PC-3 (cell line): ENCODE measurements around the gene WDR75. TPM values are rescaled to one million over a fixed set of nuclear protein-coding genes. Genes with fewer than 3 reads are reported as not detected.

Experiments
- ATAC-seq: fragments of 200-7000 bp; cut with Tn5 transposase; 2 replicates; pipeline ENCODE4 v1.9.1; 2020; ENCODE audit warnings: mild to moderate bottlenecking, moderate library complexity
- BruUV-seq: library from RNA; stranded (reverse); fragments of 400-500 nt; replicated peaks from 2 replicates; lab custom pipeline; 2021; lab: Mats Ljungman, UMichigan
- CTCF ChIA-PET: fragments of 300-600 bp; sonication (Branson Sonifier 250); formaldehyde crosslinking; loops from one replicate; lab custom pipeline; 2022; ENCODE audit warnings: antibody characterized with exemption; lab: Charles Lee
- POLR2A ChIA-PET: fragments of 300-600 bp; sonication (Branson Sonifier 250); formaldehyde crosslinking; loops from one replicate; lab custom pipeline; 2022; ENCODE audit warnings: antibody characterized with exemption; ENCODE audit not compliant: unreplicated experiment; lab: Charles Lee
- DNase-seq: peaks from one replicate; pipeline ENCODE4 v3.0.0-alpha.2; 2015
- H2AFZ ChIP-seq: fragments of 300-600 bp; sonication (generic); 2 replicates; pipeline ENCODE4 v1.6.0; 2016; ENCODE audit warnings: antibody characterized with exemption, low read length
- H3F3A ChIP-seq: fragments of 300-600 bp; sonication (generic); one replicate; pipeline ENCODE4 v1.6.0; 2017; ENCODE audit warnings: antibody characterized with exemption, low read length, control low read depth, mild to moderate bottlenecking; ENCODE audit not compliant: unreplicated experiment
- H3K27ac ChIP-seq: fragments of 300-600 bp; sonication (generic); 2 replicates; pipeline ENCODE4 v1.5.1; 2016; ENCODE audit warnings: mild to moderate bottlenecking, low read length
- H3K27me3 ChIP-seq: fragments of 300-600 bp; sonication (generic); 2 replicates; pipeline ENCODE4 v1.6.1; 2016; ENCODE audit warnings: low read length, mixed read lengths
- H3K36me3 ChIP-seq: fragments of 300-600 bp; sonication (generic); 2 replicates; pipeline ENCODE4 v1.6.1; 2016; ENCODE audit warnings: low read depth, mixed run types, low read length, mixed read lengths
- H3K4me1 ChIP-seq: fragments of 300-600 bp; sonication (generic); 2 replicates; pipeline ENCODE4 v1.5.1; 2016; ENCODE audit warnings: low read length; ENCODE audit not compliant: insufficient read depth
- H3K4me2 ChIP-seq: fragments of 300-600 bp; sonication (generic); 2 replicates; pipeline ENCODE4 v1.6.0; 2016; ENCODE audit warnings: low read length
- H3K4me3 ChIP-seq: fragments of 300-600 bp; sonication (generic); 2 replicates; pipeline ENCODE4 v1.5.1; 2016; ENCODE audit warnings: mild to moderate bottlenecking, low read length, mixed read lengths
- H3K79me2 ChIP-seq: fragments of 300-600 bp; sonication (generic); 2 replicates; pipeline ENCODE4 v1.6.1; 2017; ENCODE audit warnings: low read length, mixed read lengths
- H3K9ac ChIP-seq: fragments of 300-600 bp; sonication (generic); 2 replicates; pipeline ENCODE4 v1.6.0; 2016; ENCODE audit warnings: mild to moderate bottlenecking, low read length
- H3K9me2 ChIP-seq: fragments of 300-600 bp; sonication (generic); replicated peaks from 2 replicates; pipeline ENCODE4 v1.6.1; 2016; ENCODE audit warnings: mixed run types, low read length, mixed read lengths
- H3K9me3 ChIP-seq: fragments of 300-600 bp; sonication (generic); 2 replicates; pipeline ENCODE4 v1.6.1; 2016; ENCODE audit warnings: low read length, mixed read lengths
- H4K20me1 ChIP-seq: fragments of 300-600 bp; sonication (generic); 2 replicates; pipeline ENCODE4 v1.6.1; 2016; ENCODE audit warnings: low read length, mixed read lengths
- CTCF ChIP-seq: fragments of 300-600 bp; sonication (generic); conservative IDR thresholded peaks from 2 replicates; pipeline ENCODE4 v1.5.1; 2017; ENCODE audit warnings: antibody characterized with exemption, low read depth, mild to moderate bottlenecking, low read length
- EZH2 ChIP-seq: fragments of 300-600 bp; sonication (generic); IDR thresholded peaks from one replicate; pipeline ENCODE4 v1.6.1; 2017; ENCODE audit warnings: antibody characterized with exemption, mild to moderate bottlenecking, low read length; ENCODE audit not compliant: unreplicated experiment
- EZH2phosphoT487 ChIP-seq: fragments of 300-600 bp; sonication (generic); IDR thresholded peaks from 2 replicates; pipeline ENCODE4 v1.6.1; 2018; ENCODE audit warnings: mild to moderate bottlenecking, antibody characterized with exemption, low read length, borderline replicate concordance
- intact Hi-C: fragments of 100-400 bp; cut with micrococcal nuclease; formaldehyde crosslinking; loops from 2 replicates; pipeline ENCODE4 v1.9.0; 2023
- total RNA-seq: library from RNA; depleted of rRNA; stranded (reverse); fragments of >200 nt; gene quantifications from 2 replicates; pipeline ENCODE4 v1.2.3, GENCODE V29; 2014

The WDR75 gene
- total RNA-seq, 1 experiment from 2014 or later, result 62.5 TPM

- Histone ChIP-seq H3K4me2 (no peak overlapping the region), H3K9ac (no peak overlapping the region), H3K9me3 (no peaks in the 10 kb centered on the region), H3K4me3 (no peak overlapping the region), H3K27ac (no peak overlapping the region), H3K36me3 (no peaks in the 10 kb centered on the region), H3K4me1 (peaks cover 1% of the 10 kb centered on the region), H3K27me3 (no peaks in the 10 kb centered on the region), H3K79me2 (no peaks in the 10 kb centered on the region), H3K9me2 (no peaks in the 10 kb centered on the region), H4K20me1 (no peaks in the 10 kb centered on the region), H3F3A (no peaks in the 10 kb centered on the region), H2AFZ (no peak overlapping the region)
- BruUV-seq, result no TSS peak
- ChIA-PET POLR2A (no interaction called here), CTCF (no interaction called here)
- intact Hi-C loops, result no loop called here
- TF ChIP-seq CTCF (no peak), EZH2phosphoT487 (no peak), EZH2 (no peak)
- DNase-seq, result no peak
- ATAC-seq, result no peak
These were observed 75.3 kb downstream of the WDR75 start for GRCh38 chr2:189516546-189516945.

- POLR2A ChIA-PET, result no interaction called here
- H3K4me2 ChIP-seq, result no peak overlapping the region
- H3K79me2 ChIP-seq, result no peaks in the 10 kb centered on the region
- intact Hi-C loops, result no loop called here
- peaks cover 11% of the 10 kb centered on the region for H3K4me1 ChIP-seq
- H4K20me1 ChIP-seq, result no peaks in the 10 kb centered on the region
- no peaks in the 10 kb centered on the region for H3K36me3 ChIP-seq
- no peaks in the 10 kb centered on the region for H3K27me3 ChIP-seq
- no peak overlapping the region for H2AFZ ChIP-seq
- no TSS peak for BruUV-seq
- DNase-seq, result no peak
- TF ChIP-seq EZH2phosphoT487 (no peak), EZH2 (no peak), CTCF (no peak)
- H3K9ac ChIP-seq, result no peak overlapping the region
- no peak overlapping the region for H3K27ac ChIP-seq
- no peak overlapping the region for H3K4me3 ChIP-seq
- H3K9me2 ChIP-seq, result no peaks in the 10 kb centered on the region; the same call in 1 of the 2 replicates
- no peak for ATAC-seq
- no peaks in the 10 kb centered on the region for H3K9me3 ChIP-seq
- CTCF ChIA-PET, result no interaction called here
- H3F3A ChIP-seq, result no peaks in the 10 kb centered on the region
These were observed 76.7 kb downstream of the WDR75 start for GRCh38 chr2:189517847-189518535.

GRCh38 chr2:189519631-189520387, 78.5 kb downstream of the WDR75 start:
- CTCF ChIA-PET, result no interaction called here
- POLR2A ChIA-PET, result no interaction called here
- Histone ChIP-seq H3K27ac (no peak overlapping the region), H3K79me2 (no peaks in the 10 kb centered on the region), H3K4me1 (peaks cover 11% of the 10 kb centered on the region), H3K4me2 (no peak overlapping the region), H4K20me1 (no peaks in the 10 kb centered on the region), H3K9ac (no peak overlapping the region), H2AFZ (no peak overlapping the region), H3K27me3 (no peaks in the 10 kb centered on the region), H3K9me2 (no peaks in the 10 kb centered on the region; the same call in 1 of the 2 replicates), H3F3A (no peaks in the 10 kb centered on the region), H3K9me3 (no peaks in the 10 kb centered on the region), H3K4me3 (no peak overlapping the region), H3K36me3 (no peaks in the 10 kb centered on the region)
- TF ChIP-seq CTCF (no peak), EZH2phosphoT487 (no peak), EZH2 (no peak)
- BruUV-seq, result no TSS peak
- intact Hi-C loops, result no loop called here
- DNase-seq (no peak), ATAC-seq (no peak)
